Measurements from ENCODE around the gene PGM1. TPM values are rescaled to one million over a fixed set of nuclear protein-coding genes. Genes with fewer than 3 reads are reported as not detected.
"Not testable (repeated sequence)": the region's sequence is repeated elsewhere in the genome, so short reads cannot be mapped to it uniquely, and the experiment has no call there.

PGM1 gene
- polyA plus RNA-seq (ENCODE audit: insufficient read length) = 31.3 TPM
- long read RNA-seq, donor 1, transcript PGM1-202 (11 exons, 2,472 nt) = major isoform, 10 of 28 reads
- long read RNA-seq, donor 1, partial matches to known transcripts = 18 of 28 reads
- long read RNA-seq, donor 1, other reads (novel, unspliced or antisense) = 0 of 28 reads
- long read RNA-seq, donor 2, transcript PGM1-202 (11 exons, 2,472 nt) = major isoform, 15 of 22 reads
- long read RNA-seq, donor 2, partial matches to known transcripts = 7 of 22 reads
- long read RNA-seq, donor 2, other reads (novel, unspliced or antisense) = 0 of 22 reads
- long read RNA-seq, donor 3, transcript PGM1-202 (11 exons, 2,472 nt) = major isoform, 13 of 13 reads
- long read RNA-seq, donor 3, partial matches to known transcripts = 0 of 13 reads
- long read RNA-seq, donor 3, other reads (novel, unspliced or antisense) = 0 of 13 reads
- long read RNA-seq, donor 4, partial matches to known transcripts = 0 of 1 reads
- long read RNA-seq, donor 4, other reads (novel, unspliced or antisense) = 0 of 1 reads
- long read RNA-seq, donor 5, transcript PGM1-202 (11 exons, 2,472 nt) = major isoform, 14 of 21 reads
- long read RNA-seq, donor 5, partial matches to known transcripts = 7 of 21 reads
- long read RNA-seq, donor 5, other reads (novel, unspliced or antisense) = 0 of 21 reads
- long read RNA-seq, donor 6, transcript PGM1-202 (11 exons, 2,472 nt) = major isoform, 9 of 15 reads
- long read RNA-seq, donor 6, partial matches to known transcripts = 6 of 15 reads
- long read RNA-seq, donor 6, other reads (novel, unspliced or antisense) = 0 of 15 reads
- long read RNA-seq, donor 7, transcript PGM1-202 (11 exons, 2,472 nt) = major isoform, 13 of 18 reads
- long read RNA-seq, donor 7, partial matches to known transcripts = 5 of 18 reads
- long read RNA-seq, donor 7, other reads (novel, unspliced or antisense) = 0 of 18 reads
- long read RNA-seq, donor 8, partial matches to known transcripts = 0 of 3 reads
- long read RNA-seq, donor 8, other reads (novel, unspliced or antisense) = 0 of 3 reads

DNA sequence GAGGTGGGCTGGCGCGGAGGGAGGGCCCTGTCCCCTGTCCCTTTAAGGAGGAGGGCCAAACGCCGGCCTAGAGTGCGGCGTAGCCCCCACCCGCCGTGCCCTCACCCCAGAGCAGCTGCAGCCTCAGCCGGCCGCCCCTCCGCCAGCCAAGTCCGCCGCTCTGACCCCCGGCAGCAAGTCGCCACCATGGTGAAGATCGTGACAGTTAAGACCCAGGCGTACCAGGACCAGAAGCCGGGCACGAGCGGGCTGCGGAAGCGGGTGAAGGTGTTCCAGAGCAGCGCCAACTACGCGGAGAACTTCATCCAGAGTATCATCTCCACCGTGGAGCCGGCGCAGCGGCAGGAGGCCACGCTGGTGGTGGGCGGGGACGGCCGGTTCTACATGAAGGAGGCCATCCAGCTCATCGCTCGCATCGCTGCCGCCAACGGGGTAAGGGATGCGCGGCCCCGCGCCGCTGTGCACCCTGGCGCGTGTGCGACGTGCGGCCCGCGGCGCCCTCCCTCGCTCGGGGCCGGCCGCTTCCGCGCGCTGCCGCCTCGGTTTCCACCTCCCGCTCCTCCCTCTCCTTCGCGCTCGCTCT lies at the start of gene PGM1:
Gene PGM1 (plus strand): TSS at position 109 of the 583 bp plus-strand sequence. CDS start 78 bp downstream, at position 187.
- DNase-seq = peak; percentile 71

DNA sequence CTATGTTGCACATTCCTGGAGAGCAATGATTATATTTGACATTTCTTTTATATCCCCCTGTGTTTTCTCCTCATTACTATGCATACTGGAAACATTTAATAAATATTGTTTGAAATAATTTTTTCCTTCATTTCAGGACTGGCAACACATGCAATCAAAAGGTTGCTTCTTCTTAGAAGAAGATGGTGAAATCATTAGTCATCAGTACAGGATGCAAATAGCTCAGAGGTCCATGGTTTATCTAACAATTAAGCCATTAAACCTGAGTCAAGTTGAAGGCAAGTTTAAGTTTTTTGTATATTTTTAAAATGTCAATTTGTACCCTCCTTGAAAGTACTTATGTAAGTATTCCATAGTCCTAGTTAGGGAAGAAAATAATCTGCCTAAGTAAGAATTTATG lies 47.4 kb upstream of the PGM1 start:
- DNase-seq = no peak

DNA sequence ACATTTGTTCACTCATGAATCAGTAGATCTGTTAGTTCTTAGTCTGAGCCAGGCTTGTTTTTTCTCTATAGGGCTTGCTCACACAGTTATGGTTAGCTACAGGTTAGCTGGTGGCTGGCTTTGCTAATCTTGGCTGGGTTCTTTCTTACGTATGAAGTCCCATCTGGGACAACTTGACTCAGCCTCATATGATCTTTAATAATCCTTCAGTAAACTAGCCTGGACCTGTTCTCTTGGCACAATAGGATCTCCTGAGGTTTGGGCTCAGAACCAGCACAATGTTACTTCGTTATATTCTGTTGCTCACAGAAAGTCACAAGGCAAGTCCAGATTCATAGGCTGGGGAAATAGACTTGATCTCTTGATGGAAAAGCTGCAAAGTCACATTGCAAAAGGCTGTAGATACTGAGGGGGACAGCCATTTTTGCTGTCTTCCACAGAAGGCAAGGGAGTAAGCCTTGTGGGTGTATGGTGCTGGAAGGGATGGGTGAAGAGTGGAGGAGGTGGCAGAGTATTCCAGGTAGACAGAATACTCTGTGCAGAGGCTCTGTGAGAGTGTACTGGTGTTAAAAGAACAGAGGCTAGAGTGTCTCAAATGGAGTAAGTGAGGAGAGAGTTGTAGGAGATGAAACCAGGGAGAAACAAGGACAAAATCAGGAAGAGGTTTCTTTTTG lies 45.5 kb upstream of the PGM1 start:
- DNase-seq = no peak

DNA sequence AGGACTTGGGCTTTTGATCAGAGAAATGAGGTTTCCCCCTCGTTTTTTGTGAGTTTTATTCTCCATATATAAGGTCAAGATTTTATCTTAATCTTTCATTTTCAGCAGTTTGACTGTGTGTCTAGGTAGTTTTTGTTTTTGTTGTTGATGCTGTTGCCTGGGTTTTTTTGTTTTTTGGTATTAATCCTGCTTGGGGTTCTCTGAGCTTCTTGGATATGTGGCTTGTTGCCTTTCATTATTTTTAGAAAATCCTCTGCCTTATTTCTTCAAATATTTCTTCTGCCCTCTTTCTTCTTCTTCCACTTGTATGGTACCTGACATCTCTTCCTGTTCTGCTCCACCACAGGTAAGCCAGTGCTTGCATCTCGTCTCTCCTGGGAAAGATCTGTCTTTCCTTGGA lies 44.9 kb upstream of the PGM1 start:
- no peak for DNase-seq

DNA sequence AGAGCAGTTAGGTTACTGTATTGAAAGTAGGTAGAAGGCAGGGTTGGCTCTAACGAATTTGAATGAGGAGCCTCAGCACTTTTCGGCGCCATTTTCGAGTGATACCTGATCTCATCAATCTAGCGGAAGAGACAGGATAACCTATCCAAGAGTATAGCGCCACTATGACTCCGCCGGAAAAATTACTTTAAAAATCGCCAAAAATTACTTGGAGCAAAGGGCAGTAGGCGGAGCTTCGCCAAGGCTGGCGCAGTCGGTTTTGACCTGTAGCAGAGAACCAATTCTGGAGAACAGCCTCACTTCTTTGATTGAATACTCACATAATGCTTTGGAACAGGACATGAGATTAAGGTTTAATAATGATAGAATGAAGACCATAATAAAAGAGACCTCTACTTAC lies 44.3 kb upstream of the PGM1 start:
- DNase-seq = no peak

DNA sequence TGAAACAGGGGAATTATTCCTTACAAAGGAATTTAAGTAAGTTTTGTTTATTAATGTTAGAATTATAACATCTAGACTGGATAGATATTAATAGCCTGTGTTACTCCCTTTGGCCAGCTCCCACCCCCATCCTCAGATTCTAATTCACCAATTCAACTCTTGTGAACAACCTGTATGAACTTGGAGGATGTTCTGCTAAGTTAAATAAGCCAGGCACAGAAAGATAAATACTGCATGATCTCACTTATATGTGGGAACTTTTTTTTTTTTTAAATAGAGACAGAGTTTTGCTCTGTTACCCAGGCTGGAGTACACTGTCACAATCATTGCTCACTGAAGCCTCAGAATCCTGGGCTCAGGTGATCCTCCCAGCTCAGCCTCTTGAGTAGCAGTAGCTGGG lies 37.7 kb upstream of the PGM1 start:
- no peak for DNase-seq

DNA sequence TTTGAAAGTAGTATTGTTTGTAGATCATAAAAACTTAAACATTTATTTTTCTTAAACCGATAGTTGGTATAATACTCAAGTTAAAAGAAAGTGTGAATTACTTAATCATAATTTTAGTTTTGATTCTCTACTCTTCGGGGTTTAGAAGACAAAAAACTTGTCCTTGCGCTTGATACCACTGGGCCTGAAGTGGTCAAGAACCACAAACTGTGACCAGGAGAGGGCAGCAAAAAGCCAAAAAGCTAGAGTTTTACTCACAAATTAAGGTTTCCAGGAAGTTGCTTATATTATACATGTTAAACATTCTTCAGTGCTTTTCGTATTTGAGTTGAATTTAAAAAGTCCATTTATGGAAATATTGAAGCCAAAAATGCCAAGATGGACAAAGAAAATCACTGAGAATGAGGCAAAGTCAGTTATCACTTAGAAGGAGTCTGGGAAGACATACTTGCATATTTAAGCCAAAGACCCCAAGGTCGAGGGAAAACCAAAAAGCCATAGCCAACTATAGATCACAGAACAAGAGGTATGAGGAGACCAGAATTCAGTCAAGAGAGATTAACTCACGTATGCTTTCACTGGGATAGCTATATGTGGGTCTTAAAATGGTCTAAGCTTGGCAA lies 35.7 kb upstream of the PGM1 start:
- DNase-seq = peak; percentile 22

DNA sequence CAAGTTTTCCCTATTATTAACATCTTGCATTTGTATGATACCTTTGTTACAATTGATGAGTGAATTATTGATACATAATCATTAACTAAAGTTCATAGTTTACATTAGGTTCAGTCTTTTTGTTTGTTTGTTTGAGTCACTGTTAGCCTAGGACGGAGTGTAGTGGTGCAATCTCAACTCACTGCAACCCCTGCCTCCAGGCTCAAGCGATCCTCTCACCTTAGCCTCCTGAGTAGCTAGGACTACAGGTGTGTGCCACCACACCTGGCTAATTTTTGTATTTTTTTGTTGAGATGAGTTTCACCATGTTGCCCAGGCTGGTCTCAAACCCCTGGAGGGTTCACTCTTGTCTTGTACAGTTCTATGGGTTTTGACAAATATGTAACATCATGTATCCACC lies 33.9 kb upstream of the PGM1 start:
- DNase-seq = no peak

DNA sequence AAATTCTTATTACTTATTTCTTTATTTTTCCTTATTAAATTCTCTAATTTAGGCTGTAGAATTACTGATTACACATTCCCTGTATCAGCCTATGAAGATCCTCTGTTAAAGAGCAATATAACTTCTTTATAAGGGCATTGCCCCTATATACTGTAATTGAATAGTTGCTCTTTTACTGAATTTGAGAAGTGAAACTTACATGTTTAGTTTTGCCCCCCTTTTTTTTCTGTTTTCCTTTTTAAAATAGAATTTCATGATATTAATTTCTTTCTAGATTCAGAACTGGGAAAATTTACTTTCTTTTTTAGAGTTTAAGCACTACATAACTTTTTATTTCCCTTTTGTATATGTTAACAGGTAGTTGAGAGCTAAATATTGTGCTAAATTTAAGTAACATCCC lies 29.5 kb upstream of the PGM1 start:
- DNase-seq = no peak

DNA sequence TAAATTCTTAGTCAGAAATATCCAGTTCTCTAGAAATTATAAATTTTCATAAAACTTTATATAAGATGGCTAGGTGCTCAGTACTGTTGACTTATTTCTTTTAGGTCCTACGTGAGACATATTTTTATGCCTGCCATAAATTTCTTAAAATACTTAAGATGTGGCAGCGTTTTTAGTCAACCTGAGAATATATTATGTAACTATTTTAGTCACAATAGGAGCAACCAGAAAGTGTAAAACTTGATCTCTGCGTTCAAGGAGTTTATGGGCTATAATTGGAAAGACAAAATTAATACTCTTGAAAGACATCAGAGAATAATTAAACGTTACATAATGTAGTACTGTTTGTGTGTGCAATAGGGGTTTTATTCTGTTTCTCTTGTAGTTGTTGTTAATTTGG lies 24.1 kb upstream of the PGM1 start:
- DNase-seq = no peak

DNA sequence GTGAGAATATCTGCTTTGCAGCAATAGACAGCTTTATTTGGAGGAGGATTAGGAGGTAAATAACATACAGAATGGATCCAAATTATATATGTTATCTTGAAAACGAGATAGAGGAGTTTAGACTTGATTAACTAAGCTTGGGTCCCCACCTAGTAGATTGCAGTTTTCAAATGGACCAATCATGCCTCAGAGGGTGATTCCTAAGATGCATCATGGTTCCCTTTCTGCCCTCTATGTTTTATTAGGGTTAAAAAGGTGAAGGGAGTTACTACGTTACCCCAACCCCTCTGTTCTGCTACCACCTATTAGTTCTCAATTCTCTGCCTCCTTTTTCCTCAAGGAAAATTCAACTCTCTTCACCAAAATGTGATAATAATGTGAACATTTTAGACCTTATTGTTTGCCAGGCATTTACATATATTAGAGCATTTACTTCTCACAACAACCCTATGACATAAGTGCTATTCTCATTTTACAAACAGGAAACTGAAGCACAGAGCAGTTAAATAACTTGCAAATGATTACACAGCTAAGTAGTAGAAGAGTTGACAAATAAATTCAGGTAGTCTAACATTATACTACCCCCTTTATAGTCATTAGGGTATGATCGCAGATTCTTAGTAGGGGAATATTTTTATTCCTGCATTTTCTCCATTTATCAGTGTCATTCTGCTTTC lies 23.4 kb upstream of the PGM1 start:
- no peak for DNase-seq

DNA sequence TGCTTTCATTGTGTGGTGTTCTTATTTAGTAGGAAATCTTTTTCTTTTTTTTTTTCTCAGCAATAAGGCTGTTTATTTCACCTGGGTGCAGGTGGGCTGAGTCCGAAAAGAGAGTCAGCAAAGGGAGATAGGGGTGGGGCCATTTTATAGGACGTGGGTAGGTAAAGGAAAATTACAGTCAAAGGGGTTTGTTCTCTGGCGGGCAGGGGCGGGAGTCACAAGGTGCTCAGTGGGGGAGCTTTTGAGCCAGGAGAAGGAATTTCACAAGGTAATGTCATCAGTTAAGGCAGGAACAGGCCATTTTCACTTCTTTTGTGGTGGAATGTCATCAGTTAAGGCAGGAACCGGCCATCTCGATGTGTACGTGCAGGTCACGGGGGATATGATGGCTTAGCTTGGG lies 20.5 kb upstream of the PGM1 start:
- not testable (repeated sequence) for DNase-seq

DNA sequence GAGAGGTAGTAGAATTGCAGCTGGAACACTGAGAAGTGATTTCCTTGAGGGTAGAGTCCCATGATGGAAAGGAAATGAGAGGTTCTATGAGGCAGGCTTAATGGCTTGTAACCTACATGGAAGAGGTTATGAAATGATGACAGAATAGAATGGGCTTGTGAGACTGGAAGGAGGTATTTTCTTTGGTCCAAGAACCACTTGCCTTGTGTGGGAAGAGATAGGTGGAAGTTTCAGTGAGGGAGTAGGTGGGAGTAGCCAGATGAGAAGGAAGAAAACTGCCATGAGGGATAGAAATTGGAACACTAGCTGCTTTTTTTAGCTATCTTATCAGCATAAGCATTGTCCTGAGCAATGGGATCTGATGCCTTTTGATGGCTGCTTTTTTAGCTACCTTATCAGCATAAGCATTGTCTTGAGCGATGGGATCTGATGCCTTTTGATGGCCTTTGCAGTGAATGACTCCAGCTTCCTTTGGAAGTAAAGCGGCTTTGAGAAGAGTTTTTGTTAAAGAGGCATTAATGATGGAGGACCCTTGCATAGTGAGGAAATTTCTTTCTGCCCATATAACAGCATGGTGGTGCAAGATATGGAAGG lies 18.9 kb upstream of the PGM1 start:
- DNase-seq = not testable (repeated sequence)

DNA sequence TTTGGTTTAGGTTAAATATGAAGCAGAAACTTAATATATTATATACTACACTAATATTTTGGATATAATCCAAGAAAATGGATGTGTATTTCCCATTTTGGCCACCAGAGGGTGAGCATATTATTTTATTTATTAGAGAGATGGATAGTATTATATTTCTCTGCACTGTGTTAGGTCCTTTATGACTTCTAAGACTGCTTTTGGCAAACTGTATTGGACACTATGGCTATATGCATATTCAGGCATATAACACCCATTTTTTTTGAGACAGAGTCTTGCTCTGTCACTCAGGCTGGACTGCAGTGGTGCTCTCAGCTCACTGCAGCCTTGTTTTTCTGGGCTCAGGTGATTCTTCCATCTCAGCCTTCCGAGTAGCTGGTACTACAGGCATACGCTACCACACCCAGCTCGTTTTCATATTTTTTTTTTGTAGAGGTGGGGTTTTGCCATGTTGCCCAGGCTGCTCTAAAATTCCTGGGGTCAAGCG lies 17.8 kb upstream of the PGM1 start:
- peak; percentile 21 for DNase-seq

DNA sequence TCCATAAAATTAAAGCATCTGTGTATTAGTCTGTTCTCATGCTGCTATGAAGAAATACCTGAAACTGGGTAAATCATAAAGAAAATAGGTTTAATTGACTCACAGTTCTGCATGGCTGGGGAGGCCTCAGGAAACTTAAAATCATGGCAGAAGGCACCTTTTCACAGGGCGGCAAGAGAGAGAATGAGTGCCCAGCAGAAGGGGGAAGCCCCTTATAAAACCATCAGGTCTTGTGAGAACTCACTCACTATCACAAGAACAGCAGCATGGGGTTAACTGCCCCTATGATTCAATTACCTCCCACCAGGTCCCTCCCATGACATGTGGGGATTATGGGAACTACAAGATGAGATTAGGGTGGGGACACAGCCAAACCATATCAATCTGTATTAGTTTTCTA lies 6.9 kb upstream of the PGM1 start:
- not testable (repeated sequence) for DNase-seq

DNA sequence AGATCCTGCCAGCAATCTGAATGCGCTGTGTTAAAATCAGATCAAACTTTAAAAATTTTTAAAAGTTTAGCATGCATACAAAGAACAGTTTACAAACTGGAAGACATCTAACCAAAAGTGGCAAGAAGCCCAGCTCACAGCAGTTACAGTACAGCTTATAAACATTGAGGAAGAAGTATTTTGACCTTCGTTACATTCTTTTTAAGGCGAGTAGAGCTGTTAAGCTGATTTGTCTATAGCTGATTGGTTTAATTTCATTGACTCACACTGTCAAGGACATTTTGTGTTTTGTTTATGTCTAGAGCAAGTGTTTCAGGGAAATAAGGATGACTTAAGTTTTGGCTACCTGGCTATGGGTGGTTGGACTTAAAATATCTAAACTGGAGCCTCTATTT lies 3.0 kb upstream of the PGM1 start:
- no peak for DNase-seq

DNA sequence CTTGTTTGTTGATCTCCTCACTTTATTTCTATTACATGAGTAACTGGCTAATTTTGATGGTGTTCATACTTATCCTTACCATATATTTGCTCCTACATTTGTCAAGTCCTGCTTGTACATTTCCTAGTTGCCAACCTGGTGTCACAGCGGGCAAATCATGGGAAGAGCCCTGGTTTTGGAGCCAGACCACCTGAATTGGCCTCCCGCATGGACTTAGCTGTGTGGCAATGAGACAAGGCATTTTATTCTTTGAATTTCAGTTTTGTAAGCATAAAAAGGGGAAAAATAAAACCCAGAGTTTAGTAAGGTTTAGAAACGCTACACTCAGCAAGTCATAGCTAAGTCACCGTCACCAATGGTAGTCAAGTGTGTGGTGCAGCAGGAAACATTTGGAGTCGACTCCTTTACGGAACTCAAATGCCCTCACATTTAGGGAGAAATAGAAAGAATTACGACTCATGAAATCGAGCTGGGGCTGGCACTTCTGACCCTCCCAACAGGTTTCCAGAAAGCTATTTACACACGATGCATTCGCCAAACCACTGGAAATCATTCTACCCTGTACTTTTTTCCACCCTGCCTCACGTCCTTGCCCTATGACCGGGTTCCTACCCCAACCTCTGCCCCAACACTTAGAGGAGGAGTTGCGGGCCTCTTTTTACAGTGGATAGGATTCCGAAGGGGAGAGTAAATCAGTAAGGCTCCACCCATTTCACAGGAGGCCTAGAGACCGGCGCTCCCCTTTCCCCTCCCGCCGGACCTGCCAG lies 492 bp upstream of the PGM1 start:
- no peak for DNase-seq

DNA sequence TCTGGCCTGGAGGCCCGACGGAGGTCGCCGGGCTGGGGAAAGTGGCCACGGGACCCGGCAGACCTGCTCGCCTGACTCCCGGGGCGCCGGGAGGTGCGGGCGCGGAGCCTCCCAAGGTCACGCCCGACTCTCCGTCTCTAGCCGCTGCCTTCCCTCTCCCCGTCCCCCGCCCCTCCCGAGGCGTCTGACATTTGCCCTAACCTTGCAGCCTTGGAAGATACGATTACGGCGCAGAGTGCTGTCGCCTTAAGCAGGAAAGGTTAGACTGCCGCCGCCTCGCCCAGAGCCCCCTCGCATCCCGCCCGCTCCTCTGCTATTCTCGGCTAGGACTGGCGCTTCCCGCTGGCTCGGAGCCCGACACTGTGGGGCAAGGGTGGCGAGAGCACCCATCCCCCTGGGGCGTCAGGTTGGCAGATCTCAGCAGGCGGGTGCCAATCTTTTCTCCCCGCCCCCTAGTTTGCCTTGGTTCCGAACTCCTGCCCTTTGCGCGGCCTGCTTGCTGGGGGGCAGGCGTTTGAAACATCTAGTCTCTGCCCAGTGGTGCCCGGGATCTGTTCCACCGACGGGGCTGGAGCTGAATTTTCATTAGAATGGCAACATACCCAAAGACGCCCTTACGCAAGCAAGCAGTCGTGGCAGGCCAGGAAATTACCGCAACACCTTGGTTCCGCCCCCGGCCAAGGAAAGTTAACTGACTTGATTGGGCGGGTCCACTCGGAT lies 835 bp downstream of the PGM1 start:
- DNase-seq = peak; percentile 24

DNA sequence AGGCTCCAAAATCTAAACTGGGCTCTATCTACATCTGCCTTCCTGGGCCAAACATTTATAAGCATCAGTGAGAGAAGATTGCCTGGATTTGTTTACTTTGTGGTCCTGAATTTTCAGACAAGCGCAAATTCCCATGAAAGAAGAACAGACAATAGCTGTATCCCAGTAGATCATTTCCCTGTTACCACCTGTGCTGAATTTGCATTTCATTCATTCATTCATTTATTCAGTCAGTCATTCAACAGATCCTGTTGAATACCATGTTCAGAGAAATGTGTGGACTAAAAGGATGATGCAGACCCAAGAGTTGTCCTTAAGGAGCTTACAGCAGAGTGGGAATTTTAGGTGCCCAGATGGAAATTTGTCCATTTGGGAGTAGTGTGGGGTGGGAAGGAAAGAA lies 2.2 kb downstream of the PGM1 start:
- no peak for DNase-seq
